HG03457 (cell line): Measurements from ENCODE around the gene HS6ST1.

Experiments
- ATAC-seq: cut with Tn5 transposase; IDR thresholded peaks from one replicate; pipeline ENCODE4 v1.9.1; 2021; ENCODE audit warnings: moderate number of reproducible peaks; ENCODE audit not compliant: unreplicated experiment

The HS6ST1 gene

DNA sequence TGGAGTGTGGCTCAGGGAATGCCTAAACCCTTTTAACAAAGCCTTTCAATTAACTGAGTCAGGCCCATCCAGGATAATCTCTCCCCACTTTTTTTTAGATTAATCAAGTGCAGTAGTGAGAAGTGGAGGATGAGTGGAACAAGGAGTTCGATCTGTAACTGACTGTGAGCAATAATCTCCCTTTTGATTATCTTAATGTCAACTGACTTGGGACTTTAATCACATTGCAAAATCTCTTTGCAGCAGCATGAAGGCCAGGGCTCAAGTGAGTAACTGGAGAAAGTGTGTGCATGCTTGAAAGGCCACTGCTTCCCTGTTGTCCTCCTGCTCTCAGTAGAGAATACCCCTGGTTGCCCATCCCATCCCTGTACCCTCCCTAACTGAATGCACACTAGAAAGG, 32.1 kb upstream of the HS6ST1 start:
- ATAC-seq: no peak

DNA sequence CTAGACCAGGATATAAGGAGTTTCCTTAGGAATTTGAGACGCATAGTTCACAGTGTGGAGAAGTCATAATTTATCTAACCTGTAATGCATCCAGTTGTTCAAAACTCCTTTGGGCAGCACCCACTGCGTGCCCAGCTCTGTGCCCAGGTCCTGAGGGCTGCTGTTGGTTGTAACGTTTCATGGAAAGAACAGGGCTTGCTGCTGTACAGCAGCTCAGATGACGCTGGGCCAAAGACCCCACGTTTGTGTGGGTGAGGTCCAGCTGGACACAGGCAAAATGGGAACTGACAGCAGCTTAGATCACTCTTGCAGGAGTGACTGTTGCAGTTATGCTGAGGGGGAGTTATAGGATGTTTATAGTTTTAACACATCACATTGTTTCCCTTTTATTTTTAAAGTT, 30.0 kb upstream of the HS6ST1 start:
- ATAC-seq: no peak

DNA sequence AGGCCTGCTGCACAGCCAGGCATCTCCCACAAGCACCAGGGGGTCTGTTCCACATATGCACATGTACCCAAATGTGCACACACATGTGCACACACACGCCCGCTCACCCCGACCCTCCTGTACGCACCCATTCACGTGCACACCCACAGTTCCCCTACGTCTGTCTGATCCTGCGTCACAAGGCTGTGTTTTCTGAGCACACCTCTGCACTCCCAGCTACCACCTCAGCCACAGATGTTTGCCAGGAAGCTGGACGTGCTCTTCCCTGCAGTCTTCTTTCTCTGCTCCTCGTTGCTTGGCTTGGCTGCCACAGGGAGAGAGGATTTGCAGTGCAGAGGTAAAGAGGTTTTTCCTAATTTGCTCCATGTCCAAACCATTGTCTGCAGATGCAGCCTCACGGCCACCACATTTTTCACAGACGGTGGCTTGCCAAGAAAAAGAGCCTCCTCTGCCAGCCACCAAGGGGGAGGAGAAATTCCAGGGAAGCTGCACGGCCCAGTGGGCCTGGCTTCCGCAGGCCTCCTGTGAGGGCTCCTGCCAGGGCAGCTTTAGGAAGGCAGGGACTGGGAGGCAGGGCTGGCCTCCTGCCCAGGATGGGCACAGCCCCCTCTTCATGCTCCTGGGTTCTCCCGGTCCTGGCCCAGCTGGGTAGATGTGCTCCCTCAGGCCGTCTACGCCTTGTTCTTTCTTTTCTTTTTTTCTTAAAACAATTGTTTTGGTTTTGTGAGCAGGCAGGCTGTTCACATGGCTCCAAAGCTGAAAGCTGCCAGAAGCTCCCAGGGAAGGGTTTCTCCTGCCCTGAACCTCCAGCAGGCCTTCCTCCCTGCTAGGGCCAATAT, 29.3 kb upstream of the HS6ST1 start:
- ATAC-seq: no peak

DNA sequence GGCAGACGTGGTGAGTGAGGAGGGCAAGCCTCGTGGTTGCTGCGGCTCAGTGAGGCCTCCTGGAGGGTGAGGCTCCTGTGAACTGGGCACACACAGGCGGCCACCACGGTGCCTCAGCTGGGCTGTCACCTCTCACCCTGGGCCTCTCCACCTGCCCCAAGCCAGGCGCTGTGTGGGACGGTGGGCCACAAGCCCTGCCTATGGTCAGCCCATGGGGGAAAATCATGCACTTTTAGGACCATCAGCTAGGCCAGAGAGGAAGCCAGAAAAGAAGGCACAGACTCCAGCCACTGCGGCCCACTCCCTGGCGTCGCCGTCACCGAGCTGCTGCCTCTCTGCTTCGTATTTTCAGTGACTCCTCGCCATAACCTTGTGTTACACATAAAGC, 28.5 kb upstream of the HS6ST1 start:
- ATAC-seq: no peak

DNA sequence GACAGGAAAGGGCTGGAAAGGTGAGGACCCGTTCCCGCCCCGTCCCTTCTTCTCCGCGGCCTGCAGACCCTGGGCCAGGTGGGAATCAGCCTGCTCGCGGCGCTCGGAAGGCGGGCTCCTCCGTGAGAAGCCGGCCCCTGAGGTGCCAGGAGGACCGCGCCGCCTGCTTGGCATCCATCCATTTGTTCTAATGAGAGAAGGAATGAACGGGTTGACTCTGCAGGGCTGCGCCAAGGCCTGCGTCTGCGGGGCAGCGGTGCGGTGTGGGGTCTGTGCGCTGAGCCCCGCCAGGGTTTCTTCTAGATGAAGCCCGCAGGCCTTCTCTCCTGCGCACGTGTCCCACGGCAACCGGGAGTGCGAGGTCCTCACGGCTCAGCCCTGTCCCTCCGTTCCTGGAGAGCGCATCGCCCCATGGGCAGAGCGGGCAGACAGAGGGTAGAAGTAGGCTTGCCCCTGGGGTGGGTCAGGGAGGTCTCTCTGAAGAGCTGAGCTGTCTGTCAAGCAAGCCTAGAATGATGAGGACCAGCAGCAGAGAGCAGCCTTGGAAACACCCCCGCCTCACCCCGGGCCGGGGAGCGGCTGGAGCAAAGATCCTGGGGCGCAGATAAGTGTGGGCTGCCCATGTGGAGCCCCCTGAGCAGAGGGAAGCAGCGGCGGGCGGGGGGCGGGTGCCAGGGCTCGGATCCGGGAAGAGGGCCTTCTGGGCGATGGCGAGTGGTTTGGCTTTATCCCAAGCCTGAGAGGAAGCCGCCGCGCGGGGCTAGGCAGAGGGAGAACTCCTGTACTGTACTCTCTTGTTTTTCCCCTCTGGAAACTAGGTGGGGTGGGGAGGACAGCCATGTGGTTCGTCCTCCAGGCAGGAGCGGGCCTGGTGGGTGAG, 27.9 kb upstream of the HS6ST1 start:
- ATAC-seq: no peak

DNA sequence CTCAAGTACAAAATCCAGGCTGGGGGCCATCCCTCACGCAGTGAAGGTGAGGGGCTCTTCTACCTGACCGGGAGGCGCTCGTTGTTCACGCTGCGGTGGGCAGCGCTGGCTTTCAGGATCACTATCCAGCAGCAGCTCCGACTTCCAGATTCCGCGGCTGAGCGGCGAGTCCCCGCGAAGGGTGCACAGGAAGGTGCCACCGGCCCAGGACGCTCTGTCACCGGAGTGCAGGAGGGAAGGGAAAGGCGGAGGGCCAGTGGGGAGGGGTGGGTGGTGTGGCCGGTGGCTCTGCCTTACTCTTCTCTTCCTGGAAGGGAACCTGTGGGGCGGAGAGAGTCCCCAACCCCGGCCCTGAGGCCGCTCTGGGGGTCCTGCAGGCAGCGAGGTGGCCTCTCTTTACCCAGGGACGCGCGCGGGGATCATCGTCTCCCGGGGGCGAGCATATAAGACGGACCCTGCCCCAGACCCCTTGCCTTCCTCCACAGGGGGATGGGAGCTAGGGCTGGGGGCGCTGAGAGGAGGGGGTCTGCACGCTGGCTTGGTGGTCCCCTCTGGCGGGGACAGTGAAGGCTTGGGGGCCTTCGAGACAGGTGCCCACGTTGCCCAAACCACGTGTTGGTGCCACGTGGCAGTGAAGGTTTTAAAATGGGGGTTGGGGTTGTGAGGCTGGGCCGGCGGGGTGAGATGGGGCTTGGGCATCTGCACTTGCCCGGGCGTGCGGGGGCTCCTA, 26.9 kb upstream of the HS6ST1 start:
- no peak for ATAC-seq

DNA sequence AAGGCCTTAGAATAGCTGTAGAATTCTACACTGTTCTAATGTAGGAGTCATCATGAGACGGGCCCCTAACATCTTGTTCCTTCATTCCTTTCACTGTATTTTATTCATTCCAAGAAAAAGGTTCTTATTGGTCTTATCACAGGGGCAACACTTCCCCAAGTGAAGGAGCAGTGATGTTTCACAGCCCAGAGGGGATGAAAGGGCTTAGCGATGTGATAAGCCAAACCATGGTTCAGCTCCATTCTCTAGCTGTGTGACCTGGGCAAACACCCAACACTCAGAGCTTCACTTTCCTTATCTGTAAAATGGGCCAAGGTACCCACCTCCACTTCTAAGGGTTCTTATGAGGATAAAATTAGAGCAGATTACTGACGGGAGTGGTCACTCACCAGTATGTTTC, 25.4 kb upstream of the HS6ST1 start:
- ATAC-seq: no peak

DNA sequence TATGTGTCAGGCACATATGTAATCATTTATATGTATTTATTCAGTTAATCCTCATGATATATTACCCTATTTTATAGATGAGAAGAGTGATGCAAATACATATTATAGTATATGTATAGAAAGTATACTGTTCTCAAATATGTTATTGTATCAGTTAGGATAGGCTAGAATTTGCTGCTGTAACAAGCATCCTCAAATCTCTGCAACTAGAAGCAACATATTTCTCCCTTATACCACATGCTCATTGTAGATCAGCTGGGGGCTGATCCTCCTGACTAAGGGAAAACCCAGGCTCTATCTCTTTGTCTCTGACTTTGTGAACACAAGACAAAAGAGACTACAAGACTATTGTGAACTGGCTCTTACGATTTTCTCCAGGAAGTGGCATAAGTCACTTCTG, 24.8 kb upstream of the HS6ST1 start:
- ATAC-seq: no peak

DNA sequence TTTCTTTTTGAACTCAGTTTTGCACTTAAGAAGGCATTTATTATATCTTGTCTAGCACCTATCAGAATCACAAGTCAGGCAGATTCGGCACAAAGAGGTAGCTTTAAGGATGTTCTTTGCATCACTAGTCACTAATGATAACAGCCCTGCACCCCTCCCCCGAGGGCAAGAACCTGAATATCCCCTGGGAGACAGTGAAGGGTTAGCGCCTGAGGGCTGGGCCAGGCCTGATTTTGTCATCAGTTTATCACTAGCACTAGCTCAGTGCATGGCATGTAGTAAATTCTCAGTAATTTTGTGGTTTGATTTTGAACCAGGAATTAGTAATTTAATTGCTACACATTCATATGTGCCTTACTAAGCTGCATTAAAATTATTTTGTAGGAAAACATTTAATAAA, 23.9 kb upstream of the HS6ST1 start:
- ATAC-seq: no peak

DNA sequence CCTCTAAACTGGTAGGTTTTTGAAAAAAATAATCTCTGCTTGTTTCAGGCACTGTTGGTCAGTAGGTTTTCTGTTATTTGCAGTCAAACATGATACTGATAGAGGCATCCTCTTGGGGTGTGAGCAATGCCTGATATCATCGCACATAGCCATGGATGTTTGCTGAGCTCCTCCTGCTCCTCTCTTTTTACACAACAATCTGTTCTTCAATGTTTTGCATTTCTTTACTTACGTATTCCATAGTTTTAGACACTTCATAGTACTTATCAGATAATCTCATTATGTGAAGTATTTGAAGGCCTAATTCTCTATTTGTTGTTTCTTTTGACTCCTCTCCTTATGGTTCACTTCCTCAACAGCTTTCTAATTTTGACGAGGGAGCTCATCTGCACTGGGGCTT, 23.0 kb upstream of the HS6ST1 start:
- no peak for ATAC-seq

DNA sequence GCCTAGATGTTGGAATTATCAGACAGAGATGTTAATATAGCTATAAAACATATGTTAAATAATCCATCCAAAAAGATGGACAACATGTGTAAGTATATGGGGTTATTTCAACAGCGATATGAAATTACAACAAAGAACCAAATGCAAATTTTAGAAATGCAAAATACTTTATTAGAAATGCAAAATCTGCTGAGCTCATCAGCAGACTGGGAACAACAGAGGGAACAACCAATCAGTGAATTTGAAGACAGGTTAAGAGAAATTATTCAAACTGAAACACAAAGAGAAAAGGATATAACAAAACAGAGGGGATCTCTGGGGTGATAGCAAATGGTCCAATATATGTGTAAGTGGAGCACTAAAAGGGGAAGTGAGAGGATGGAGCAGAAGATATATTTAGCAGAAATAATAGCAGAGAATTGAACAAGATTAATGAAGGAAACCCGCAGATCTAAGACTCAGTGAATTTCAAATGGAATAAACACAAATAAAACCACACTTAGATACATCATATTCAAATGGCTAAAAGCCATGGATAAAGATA, 13.5 kb upstream of the HS6ST1 start:
- no peak for ATAC-seq

DNA sequence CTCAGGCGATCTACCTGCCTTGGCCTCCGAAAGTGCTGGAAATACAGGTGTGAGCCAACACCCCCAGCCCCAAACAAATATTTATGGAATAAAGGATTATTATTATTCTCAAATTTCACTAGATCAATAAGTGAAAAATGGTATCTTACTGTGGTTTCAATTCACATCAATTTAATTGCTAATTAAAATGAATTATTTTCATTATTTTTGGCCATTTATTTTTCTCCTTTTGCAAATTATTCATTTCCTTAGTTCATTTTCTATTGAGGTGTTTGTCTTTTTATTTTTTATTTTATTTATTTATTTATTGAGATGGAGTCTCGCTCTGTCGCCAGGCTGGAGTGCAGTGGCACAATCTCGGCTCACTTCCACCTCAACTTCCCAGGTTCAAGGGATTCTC, 11.9 kb upstream of the HS6ST1 start:
- no peak for ATAC-seq

DNA sequence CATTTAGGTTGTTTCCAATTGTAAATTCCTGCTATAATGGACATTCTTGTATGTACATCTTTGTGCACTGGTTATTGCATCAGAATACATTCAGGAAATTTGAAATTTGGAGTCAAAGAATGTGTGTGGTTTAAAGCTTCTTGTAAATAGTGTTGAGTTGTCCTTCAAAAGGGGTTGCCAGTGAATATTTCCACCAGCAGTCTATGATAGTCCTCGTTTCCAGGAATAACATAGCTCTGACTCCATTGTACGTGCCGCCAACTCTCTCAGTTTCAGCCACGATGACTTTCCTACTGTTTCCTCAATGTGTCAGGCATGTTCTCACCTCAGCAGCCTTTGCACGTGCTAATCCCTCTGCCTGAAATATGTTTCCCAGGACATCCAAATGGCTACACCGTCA, 10.9 kb upstream of the HS6ST1 start:
- ATAC-seq: no peak

DNA sequence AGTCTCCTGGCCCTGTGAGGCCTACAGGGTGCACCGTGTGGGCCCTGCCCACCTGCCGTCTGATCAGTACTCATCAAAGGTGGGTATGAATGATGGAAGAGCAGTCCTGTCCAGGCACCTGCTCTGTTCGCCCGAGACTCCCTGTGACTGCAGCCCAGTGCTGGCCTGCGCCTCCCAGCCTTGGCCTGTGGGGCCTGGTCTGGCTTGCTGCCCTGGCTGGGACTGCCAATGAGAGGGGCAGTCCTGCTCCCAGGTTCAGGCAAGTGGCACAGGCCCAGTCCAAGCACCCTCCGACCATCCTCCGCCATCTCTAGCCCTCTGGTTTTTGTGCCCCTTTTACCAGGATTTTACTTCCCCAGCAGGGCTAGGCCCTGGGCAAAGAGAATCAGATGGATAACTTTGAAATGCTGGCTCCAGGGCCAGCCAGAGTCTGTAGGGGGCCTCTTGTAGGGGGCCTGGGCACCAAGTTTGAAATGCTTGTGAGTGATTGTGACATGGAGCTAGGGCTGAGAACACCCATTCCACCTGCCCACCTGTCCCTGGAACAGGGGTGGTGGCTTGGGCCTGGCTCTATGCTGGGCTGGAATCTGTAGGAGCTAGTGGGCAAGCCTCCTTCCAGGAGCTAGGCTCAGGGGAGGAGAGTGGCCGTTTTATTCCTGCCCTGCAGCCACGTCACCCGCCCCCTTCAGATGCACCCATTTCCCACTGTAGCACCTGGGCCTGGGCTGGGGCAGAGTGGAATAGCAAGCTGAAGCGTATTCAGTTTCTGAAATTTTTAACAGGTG, 8.7 kb upstream of the HS6ST1 start:
- ATAC-seq: no peak

DNA sequence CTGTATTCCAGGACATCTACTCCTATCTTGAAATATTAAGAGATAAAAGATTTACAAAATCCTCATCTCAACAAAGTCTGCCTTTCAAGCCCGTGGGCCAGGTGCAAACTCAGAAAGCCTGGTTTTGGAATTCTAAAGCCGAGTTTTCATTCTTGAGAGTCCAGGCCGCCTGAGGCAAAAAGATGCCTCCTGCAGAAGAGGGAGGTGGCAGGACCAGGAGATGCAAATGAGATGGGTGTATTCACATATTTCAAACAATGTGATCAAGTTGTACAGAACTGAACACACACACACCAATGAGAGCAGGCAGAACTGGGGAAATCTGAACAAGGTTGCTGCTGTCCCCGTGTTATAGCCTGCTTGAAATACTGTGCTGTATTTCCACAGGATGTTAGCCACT, 7.7 kb upstream of the HS6ST1 start:
- ATAC-seq: no peak

DNA sequence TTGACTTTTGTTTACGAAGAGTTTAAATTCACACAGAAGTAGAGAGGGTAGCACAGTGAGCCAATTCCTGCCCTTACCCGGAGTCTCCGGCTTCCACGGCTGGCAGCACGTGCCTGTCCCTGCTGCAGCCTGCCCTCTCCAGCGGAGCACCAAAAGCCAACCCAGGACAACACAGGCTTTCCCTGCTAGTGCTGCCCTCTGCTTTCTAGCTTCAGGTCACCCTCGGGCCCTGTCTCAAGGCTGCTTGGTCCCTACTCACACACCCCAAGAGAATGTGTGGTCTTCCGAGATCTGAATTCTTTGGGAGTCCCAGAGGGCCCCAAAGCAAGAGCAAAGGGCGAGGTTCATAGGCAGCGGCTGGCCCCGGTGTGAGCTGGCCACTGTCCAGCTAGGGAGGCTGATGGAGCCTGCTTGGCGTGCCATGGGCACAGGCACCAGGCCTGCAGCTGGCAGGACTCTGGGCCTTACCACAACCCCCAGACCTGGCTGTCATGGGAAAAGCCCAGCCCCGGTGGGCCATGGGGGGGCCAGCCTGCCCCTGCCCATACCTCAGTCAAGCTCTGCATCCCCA, 7.0 kb upstream of the HS6ST1 start:
- ATAC-seq: no peak

DNA sequence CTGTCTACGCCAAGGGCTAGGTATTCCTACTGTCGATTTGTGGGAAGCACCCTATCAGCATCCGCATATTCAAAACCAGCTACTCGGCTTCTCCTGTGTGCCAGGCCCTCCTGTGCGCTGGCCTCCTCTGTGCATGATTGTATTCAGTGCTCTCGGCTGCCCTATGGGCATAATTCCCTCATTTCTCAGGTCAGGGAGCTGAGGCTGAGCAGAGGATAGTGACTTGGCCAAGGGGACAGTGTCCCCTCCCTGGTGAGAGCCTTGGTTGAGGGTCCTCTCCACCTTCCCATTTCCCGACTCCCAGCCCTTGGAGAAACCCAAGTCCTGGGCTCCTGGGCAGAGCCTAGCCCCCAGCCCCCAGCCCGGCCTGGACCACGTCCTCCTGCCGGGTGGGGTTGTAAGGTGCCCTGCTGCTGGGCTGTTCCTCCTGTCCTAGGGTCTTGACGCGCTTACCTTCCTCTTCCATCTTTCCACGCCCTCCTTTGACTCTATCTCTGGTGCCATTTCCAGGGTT, 6.3 kb upstream of the HS6ST1 start:
- no peak for ATAC-seq

DNA sequence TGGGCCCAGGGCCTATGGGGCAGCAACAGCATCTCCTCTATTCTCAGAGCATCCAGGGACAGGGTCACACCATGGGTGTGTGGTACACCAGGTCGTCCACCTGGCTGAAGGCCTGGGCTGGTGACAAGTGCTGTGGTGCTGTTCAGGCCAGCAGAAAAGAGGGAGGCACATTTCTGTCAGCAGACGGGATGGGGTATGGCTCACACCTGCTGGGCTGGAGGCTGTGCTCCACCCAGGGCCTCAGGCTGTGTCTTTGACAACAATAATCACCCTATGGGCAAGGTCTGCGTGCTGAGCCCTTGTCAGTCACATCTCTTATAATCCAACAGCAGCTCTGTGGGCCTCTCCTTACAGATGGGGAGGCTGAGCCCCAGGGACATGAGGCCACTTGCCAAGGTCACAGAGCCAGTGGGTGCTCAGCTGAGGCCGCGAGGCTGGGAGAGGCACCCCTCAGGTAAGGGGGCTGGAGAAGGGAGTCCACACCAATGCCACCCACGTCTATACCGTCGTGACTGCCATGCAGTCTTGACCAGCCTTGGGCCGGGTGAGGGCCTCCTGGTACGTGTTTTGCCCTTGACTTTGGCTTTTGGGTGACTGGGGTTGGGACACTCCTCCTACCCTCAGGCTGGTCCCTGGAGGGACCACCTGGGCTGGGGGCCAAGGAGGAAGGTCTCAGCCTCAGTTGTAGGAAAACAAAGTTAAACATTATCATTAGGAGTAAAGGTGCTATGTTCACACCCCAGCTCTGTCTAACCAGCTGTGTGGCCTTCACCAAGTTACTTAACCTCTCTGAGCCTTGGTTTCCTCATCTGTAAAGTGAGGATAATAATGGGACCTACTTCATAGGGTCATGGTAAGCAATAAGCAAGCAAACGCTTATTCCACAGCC, 5.6 kb upstream of the HS6ST1 start:
- ATAC-seq: no peak

DNA sequence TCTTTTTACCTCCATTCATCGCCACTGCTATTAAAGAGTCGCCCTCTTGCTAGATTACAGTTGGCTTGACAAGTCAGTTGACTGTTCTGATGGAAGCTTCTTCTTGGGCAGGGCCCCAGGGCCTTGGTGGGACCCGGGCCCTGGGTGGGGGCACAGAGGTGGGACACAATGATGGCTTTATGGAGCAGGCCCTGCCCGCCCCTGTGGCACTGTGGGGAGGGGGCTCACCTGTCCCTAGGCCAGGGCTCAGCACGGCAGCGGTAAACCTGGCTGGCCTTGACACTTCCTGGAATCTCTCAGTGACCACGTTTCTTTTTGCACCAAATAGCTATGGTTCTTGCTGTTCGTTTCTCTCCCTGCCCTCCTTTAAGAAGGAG, 4.9 kb upstream of the HS6ST1 start:
- ATAC-seq: no peak
